ENCODE results near the gene ELMO1.

The ELMO1 gene

GRCh38 chr7:37104822-37105518, 343.7 kb downstream of the ELMO1 start:
- DNase-seq (ENCODE audit: low read depth, low spot score): no peak

GRCh38 chr7:37102518-37103137, 346.0 kb downstream of the ELMO1 start:
- DNase-seq (ENCODE audit: low read depth, low spot score): no peak

- no peak for DNase-seq (ENCODE audit: low read depth, low spot score)
Measured at GRCh38 chr7:37100735-37101331, 347.8 kb downstream of the ELMO1 start.

GRCh38 chr7:37098762-37099161, 349.9 kb downstream of the ELMO1 start:
- DNase-seq (ENCODE audit: low read depth, low spot score): no peak

GRCh38 chr7:37097983-37098382, 350.7 kb downstream of the ELMO1 start:
- DNase-seq (ENCODE audit: low read depth, low spot score): no peak

GRCh38 chr7:37097276-37097675, 351.4 kb downstream of the ELMO1 start:
- no peak for DNase-seq (ENCODE audit: low read depth, low spot score)

GRCh38 chr7:37096341-37096740, 352.3 kb downstream of the ELMO1 start:
- no peak for DNase-seq (ENCODE audit: low read depth, low spot score)

GRCh38 chr7:37095122-37095521, 353.5 kb downstream of the ELMO1 start:
- no peak for DNase-seq (ENCODE audit: low read depth, low spot score)

GRCh38 chr7:37093257-37093656, 355.4 kb downstream of the ELMO1 start:
- DNase-seq (ENCODE audit: low read depth, low spot score): no peak

- no peak for DNase-seq (ENCODE audit: low read depth, low spot score)
Measured at GRCh38 chr7:37092548-37092947, 356.1 kb downstream of the ELMO1 start.

GRCh38 chr7:37089972-37090371, 358.7 kb downstream of the ELMO1 start:
- DNase-seq (ENCODE audit: low read depth, low spot score): no peak

GRCh38 chr7:37085600-37085999, 363.1 kb downstream of the ELMO1 start:
- no peak for DNase-seq (ENCODE audit: low read depth, low spot score)

GRCh38 chr7:37084303-37084702, 364.4 kb downstream of the ELMO1 start:
- DNase-seq (ENCODE audit: low read depth, low spot score): no peak

GRCh38 chr7:37083311-37084096, 365.2 kb downstream of the ELMO1 start:
- no peak for DNase-seq (ENCODE audit: low read depth, low spot score)

- DNase-seq (ENCODE audit: low read depth, low spot score): no peak
Measured at GRCh38 chr7:37081436-37081835, 367.2 kb downstream of the ELMO1 start.

GRCh38 chr7:37079420-37079819, 369.2 kb downstream of the ELMO1 start:
- DNase-seq (ENCODE audit: low read depth, low spot score): no peak

- DNase-seq (ENCODE audit: low read depth, low spot score): no peak
Measured at GRCh38 chr7:37076668-37077067, 372.0 kb downstream of the ELMO1 start.

- no peak for DNase-seq (ENCODE audit: low read depth, low spot score)
Measured at GRCh38 chr7:37074370-37074769, 374.3 kb downstream of the ELMO1 start.

GRCh38 chr7:37071124-37071523, 377.5 kb downstream of the ELMO1 start:
- no peak for DNase-seq (ENCODE audit: low read depth, low spot score)

GRCh38 chr7:37070471-37070870, 378.2 kb downstream of the ELMO1 start:
- no peak for DNase-seq (ENCODE audit: low read depth, low spot score)

- DNase-seq (ENCODE audit: low read depth, low spot score): no peak
Measured at GRCh38 chr7:37070031-37070430, 378.6 kb downstream of the ELMO1 start.

GRCh38 chr7:37069336-37069735, 379.3 kb downstream of the ELMO1 start:
- DNase-seq (ENCODE audit: low read depth, low spot score): no peak

All from ELF-1 (cell line).